Ovary (tissue), 9 donors: ENCODE data around the gene PTPN23. TPM values are rescaled to one million over a fixed set of nuclear protein-coding genes. Genes with fewer than 3 reads are reported as not detected.
A peak's percentile ranks its signal among the peaks of the same experiment; 100 is the strongest.

Source experiments
- DNase-seq, 5 donors: peaks; one replicate each; pipeline ENCODE4 v3.0.0-alpha.2; 2019 to 2020
- H3K27ac ChIP-seq, 2 donors: fragments of 200-600 bp; one replicate each; pipeline versions ENCODE4 v1.5.1 to v1.8.0; 2019 to 2022
- H3K27me3 ChIP-seq: fragments of 200-600 bp; one replicate; pipeline ENCODE4 v1.8.0; 2022
- H3K36me3 ChIP-seq: fragments of 200-600 bp; sonication (generic); one replicate; pipeline ENCODE4 v1.5.1; 2019
- H3K4me1 ChIP-seq: one replicate; pipeline ENCODE4 v1.8.1; 2013; ENCODE audit warnings: mild to moderate bottlenecking, moderate library complexity; ENCODE audit not compliant: insufficient read depth
- H3K4me3 ChIP-seq: fragments of 200-600 bp; sonication (generic); one replicate; pipeline ENCODE4 v1.5.1; 2017
- H3K9me3 ChIP-seq, 2 donors: fragments of 200-600 bp in 1 of 2; sonication (generic) in 1 of 2; one replicate each; pipeline versions ENCODE4 v1.5.1 to v1.8.1; 2013 to 2019; ENCODE audit warnings: mild to moderate bottlenecking in 1 of 2, moderate library complexity in 1 of 2
- EP300 ChIP-seq: sonication (generic); formaldehyde crosslinking; IDR thresholded peaks from one replicate; pipeline ENCODE4 v1.6.1; 2017; ENCODE audit warnings: antibody characterized with exemption
- POLR2A ChIP-seq: fragments of 450-650 bp; IDR thresholded peaks from one replicate; pipeline ENCODE4 v1.6.1; 2017; ENCODE audit warnings: antibody characterized with exemption, mild to moderate bottlenecking, moderate library complexity
- WGBS, 3 donors: extraction: QIAGEN DNeasy Blood & Tissue Kit in 1 of 3; methylation state at CpG; one replicate each; pipeline versions ENCODE4 v1.1.5 to v1.1.7; 2013 to 2017; 5-methylcytosine and 5-hydroxymethylcytosine counted together
- intact Hi-C, 4 donors: fragments of 100-400 bp; cut with DNase I; formaldehyde crosslinking; loops; one replicate each; pipeline versions ENCODE4 v1.11.0 to v1.15.1; 2022 to 2023
- polyA plus RNA-seq, 2 donors: library from polyadenylated mRNA; stranded (reverse); fragments of 200-250 nt in 1 of 2; fragments of 350-450 nt in 1 of 2; fragmentation: Illumina TruSeq in 1 of 2; extraction: RNeasy Lipid Tissue Mini Kit (QIAGEN cat#74804) in 1 of 2; gene quantifications; one replicate each; pipeline ENCODE4 v1.2.3, GENCODE V29; 2013 to 2014
- total RNA-seq, 7 donors: library from RNA; depleted of rRNA in 2 of 7; stranded (reverse); fragments of >200 nt in 2 of 7; fragmentation: NEBNext Ultra II Directional in 3 of 7; extraction: Animal tissue kit (Norgen Biotek cat#: 25700) in 3 of 7; gene quantifications; one replicate each; pipeline versions ENCODE4 v1.1.0 to v1.2.4, GENCODE V29; 2016 to 2023
- TF ChIP-seq, protein P1 (sequence below), 3 donors: fragments of 450-650 bp in 2 of 3; fragments of 200-600 bp in 1 of 3; IDR thresholded peaks; one replicate each; pipeline versions ENCODE4 v1.5.1 to v1.8.0; 2016 to 2022; ENCODE audit warnings: antibody characterized with exemption in 3 of 3, mild to moderate bottlenecking in 1 of 3
- donor health status: DM: no; HTN: no; CAD: no; lungs with moderate emphysema.
- donor health status: DM: no; HTN: no; CAD: no.
- donor health status: Bipolar disorder and iron deficiency.
- donor health status: DM: yes; HTN: yes; CAD: no.
- donor health status: DM: no; HTN: no; CAD: no.
- donor health status: DM: yes; HTN: yes; CAD: no.

The PTPN23 gene
- total and polyA plus RNA-seq, 9 donors: 7.3 to 56.9 (median 42.6) TPM

DNA sequence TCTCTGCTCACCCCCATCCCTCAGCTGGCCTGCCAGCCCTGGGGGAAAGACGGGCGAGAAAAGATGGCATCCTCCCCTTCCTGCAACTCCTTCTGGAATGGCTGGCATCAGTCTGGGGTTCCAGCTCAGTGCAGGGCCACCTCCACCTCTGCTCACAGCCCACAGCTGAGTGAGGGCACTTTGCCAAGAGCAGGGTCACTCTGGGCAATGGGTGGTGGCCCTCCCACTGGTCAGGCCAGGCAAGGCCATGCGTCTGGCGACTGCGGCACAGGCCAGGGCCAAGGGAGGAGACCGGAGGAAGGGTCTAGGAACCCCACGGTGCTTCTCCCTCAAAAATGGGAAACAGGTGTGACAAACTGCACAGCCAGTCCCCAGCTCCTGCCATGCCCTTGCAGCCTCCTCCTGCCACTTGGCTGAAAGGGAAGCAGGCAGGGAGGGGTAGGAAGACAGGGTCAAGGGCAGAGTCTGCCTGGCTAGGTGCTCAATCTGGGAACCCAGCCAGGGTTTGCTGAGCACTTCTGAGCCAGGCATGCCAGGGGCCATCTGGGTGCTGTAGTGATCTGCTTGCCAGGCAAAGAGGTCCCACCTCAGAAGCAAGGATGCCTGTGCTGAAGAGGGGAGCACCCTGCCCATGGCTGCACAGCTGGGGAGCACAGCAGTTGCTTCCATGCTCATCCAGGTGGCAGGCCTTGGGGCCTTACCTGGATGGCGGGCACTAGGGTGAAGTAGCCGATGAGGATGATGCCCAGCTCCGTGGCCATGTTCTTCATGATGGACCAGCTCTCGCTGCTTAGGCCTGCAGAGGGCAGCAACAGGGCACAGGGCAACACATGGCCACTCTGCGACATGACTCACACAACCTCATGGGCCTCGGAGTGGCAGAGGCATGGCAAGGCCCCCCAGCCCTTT is 41.2 kb downstream of the PTPN23 start:
- H3K27ac ChIP-seq: peak overlapping the region in 1 of 2 donors; percentile 63
- TF ChIP-seq EP300: no peak
- TF ChIP-seq, protein P1, sequence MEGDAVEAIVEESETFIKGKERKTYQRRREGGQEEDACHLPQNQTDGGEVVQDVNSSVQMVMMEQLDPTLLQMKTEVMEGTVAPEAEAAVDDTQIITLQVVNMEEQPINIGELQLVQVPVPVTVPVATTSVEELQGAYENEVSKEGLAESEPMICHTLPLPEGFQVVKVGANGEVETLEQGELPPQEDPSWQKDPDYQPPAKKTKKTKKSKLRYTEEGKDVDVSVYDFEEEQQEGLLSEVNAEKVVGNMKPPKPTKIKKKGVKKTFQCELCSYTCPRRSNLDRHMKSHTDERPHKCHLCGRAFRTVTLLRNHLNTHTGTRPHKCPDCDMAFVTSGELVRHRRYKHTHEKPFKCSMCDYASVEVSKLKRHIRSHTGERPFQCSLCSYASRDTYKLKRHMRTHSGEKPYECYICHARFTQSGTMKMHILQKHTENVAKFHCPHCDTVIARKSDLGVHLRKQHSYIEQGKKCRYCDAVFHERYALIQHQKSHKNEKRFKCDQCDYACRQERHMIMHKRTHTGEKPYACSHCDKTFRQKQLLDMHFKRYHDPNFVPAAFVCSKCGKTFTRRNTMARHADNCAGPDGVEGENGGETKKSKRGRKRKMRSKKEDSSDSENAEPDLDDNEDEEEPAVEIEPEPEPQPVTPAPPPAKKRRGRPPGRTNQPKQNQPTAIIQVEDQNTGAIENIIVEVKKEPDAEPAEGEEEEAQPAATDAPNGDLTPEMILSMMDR (IDR thresholded peaks at IDR 0.05): no peak
- TF ChIP-seq POLR2A: no peak
- H3K27me3 ChIP-seq: no peaks in the 10 kb centered on the region
- no peaks in the 10 kb centered on the region for H3K9me3 ChIP-seq
- WGBS, 3 donors: 67 to 72% (median 70%) methylated on average over 13 of the region's 13 CpGs
- H3K4me3 ChIP-seq: no peak overlapping the region
- intact Hi-C loops: loop anchor here (2.0 to 10.0 kb wide), 4 partner anchors 53 to 365 kb away; partner anchors contain the start of gene SCAP (in 4 of the 4)
- H3K4me1 ChIP-seq: peaks cover 11% of the 10 kb centered on the region
- H3K36me3 ChIP-seq: no peaks in the 10 kb centered on the region
- DNase-seq: peak in 4 of 5 donors; percentile 26 to 56 (median 44)

DNA sequence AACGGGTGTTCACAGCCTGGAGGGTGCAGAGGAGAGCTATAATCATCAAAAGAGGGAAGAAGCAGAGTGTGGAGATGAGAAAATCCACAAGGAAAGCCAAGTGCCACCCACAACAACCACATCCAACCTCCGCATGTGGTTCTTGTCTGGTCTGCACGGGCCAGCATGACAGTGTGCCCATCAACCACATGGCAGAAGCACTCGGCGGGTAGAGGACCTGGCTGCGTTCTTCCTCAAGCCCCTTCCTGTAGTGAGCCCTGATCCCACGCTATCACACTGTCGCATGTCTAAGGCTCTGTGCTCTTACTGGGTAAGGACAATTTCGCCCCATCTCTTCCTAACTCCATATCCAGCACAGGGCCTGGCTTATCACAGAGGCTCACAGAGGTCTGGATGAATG is 41.9 kb downstream of the PTPN23 start:
- 86 to 91% (median 89%) methylated on average over 9 of the region's 9 CpGs for WGBS, 3 donors
- intact Hi-C loops: loop anchor here (5.0 to 10.0 kb wide), 3 partner anchors 52 to 365 kb away; partner anchors contain the start of gene SCAP (in 3 of the 4)
- Histone ChIP-seq H3K9me3 (no peaks in the 10 kb centered on the region), H3K36me3 (no peaks in the 10 kb centered on the region), H3K27me3 (no peaks in the 10 kb centered on the region), H3K4me1 (peaks cover 11% of the 10 kb centered on the region), H3K4me3 (no peak overlapping the region), H3K27ac (no peak overlapping the region)
- TF ChIP-seq, protein P1 (IDR thresholded peaks at IDR 0.05): no peak
- no peak for TF ChIP-seq POLR2A
- TF ChIP-seq EP300: no peak
- DNase-seq: no peak

DNA sequence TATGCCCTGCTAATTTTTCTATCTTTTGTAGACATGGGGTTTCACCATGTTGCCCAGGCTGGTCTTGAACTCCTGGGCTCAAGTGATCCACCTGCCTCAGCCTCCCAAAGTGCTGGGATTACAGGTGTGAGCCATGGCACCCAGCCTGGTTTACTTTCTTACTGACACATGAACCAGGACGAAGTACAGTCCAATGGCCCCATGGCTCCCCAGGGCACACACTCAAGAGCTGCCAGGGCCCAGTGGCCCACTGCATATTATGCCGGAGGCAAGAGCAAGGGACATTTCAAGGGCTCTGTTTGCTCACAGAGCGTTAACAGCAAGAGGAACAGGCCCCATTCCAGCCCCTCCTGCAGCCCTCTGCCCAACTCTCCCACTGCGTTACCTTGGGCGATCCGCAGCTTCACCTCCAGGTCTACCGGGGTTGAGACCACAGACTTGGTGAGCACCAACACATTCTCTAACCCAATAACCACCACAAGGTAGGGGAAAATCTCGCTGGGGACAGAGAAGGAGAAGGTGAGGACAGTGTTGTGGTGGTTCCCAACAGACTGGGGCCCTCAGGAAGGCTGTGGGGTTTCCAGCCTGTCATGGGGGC is 42.8 kb downstream of the PTPN23 start:
- intact Hi-C loops: loop anchor here (5.0 to 10.0 kb wide), 3 partner anchors 51 to 364 kb away; partner anchors contain the start of gene SCAP (in 3 of the 4)
- TF ChIP-seq, protein P1 (IDR thresholded peaks at IDR 0.05): no peak
- no peak for TF ChIP-seq EP300
- TF ChIP-seq POLR2A: no peak
- Histone ChIP-seq H3K9me3 (no peaks in the 10 kb centered on the region), H3K27ac (no peak overlapping the region), H3K4me3 (no peak overlapping the region), H3K27me3 (no peaks in the 10 kb centered on the region), H3K36me3 (no peaks in the 10 kb centered on the region), H3K4me1 (peaks cover 11% of the 10 kb centered on the region)
- no peak for DNase-seq
- 89 to 96% (median 94%) methylated on average over 8 of the region's 8 CpGs for WGBS, 3 donors
